Measurements from ENCODE around the gene RASSF8.

Gene RASSF8

DNA sequence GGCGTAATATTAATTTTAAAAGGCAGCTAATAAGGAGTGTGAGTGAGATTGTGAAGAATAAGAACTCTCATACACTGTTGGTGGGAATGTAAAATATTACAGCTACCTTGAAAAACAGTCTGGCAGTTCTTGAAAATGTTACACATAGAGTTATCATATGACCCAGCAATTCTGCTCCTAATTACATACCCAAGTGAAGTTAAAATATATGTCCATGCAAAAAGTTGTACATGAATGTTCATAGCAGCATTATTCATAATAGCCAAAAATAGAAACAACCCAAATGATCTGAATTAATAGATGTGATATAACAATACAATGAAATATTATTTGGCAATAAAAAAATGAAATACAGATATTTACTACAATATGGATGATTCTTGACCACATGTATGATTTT lies 68.2 kb downstream of the RASSF8 start:
- TF ChIP-seq, protein P1, sequence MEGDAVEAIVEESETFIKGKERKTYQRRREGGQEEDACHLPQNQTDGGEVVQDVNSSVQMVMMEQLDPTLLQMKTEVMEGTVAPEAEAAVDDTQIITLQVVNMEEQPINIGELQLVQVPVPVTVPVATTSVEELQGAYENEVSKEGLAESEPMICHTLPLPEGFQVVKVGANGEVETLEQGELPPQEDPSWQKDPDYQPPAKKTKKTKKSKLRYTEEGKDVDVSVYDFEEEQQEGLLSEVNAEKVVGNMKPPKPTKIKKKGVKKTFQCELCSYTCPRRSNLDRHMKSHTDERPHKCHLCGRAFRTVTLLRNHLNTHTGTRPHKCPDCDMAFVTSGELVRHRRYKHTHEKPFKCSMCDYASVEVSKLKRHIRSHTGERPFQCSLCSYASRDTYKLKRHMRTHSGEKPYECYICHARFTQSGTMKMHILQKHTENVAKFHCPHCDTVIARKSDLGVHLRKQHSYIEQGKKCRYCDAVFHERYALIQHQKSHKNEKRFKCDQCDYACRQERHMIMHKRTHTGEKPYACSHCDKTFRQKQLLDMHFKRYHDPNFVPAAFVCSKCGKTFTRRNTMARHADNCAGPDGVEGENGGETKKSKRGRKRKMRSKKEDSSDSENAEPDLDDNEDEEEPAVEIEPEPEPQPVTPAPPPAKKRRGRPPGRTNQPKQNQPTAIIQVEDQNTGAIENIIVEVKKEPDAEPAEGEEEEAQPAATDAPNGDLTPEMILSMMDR (IDR thresholded peaks at IDR 0.05; ENCODE audit: low read depth, low read length), result no peak
- H3K4me3 ChIP-seq (ENCODE audit: low read depth, low read length), result no peak overlapping the region

DNA sequence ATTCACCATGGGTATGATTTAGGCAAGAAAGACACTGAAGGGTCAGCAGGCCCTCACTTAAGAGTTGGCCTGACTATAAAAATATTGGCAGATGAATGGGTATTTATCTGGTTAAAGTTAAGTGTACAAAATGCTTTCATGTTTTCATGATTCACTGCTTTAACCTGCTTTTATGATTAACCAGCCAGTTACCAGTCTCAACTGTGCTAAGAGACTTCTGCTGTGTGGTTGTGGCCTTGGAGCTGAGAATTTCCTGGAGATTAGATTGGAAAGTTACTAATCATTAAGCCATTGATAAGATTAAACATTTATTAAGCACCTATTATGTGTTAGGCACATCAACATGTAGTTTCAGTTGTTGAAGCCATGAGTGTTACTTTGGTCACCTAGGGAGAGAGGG lies 68.9 kb downstream of the RASSF8 start:
- TF ChIP-seq, protein P1 (IDR thresholded peaks at IDR 0.05; ENCODE audit: low read depth, low read length), result no peak

DNA sequence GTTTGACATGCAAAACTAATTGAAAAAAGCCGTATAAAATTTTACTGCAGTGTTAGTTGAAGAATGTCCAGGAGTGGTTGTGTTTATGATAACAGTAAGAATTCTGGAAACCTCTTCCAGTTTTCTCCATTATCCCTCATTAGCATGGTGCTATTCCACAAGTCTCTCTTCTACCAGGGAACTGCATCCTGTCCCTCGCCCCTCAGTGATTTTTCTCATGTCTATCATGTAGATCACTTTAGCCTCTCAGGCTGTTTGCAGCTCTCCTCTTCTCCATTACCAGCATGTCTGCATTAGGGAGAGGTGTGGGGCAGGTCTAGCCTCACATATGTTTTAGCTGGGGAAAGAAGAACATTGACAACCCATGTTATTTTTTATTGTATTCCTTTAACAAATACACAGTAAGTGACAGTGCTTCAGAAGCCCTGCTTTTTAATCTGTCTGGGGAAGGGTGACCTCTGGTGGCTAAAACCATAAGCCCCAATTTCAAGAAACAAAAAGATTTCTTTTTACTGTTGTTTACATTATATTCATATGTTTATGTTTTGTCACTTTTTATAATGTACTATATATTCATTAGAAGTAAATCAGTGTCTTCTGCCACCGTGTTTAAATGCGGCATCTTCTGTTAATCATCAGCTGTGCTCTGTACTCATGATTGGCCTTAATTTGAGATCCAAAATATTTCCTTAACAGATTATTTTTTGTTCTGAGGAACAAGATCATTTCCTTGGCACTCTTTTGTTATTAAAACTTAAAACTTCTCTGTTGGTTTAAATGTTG lies 70.7 kb downstream of the RASSF8 start:
- TF ChIP-seq, protein P1 (IDR thresholded peaks at IDR 0.05; ENCODE audit: low read depth, low read length), result peak; percentile 56
- no peak overlapping the region for H3K4me3 ChIP-seq (ENCODE audit: low read depth, low read length)

More for the DNA sequence above, 68.9 kb downstream of the RASSF8 start:
- no peak overlapping the region for H3K4me3 ChIP-seq (ENCODE audit: low read depth, low read length)

DNA sequence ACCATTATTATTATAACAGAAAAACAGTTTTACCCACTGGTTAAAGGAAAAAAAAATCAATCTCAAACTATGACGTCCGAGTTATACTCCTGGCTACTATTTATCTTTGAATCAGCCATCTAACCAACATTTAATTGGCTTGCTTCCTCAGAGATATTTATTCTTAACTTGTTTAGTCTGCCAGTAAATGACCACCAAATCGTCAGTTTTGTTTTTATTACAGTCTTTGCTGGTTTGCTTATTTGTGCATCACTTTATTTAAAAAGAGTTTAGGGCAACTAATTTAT lies 71.2 kb downstream of the RASSF8 start:
- H3K4me3 ChIP-seq (ENCODE audit: low read depth, low read length), result no peak overlapping the region
- TF ChIP-seq, protein P1 (IDR thresholded peaks at IDR 0.05; ENCODE audit: low read depth, low read length), result no peak

DNA sequence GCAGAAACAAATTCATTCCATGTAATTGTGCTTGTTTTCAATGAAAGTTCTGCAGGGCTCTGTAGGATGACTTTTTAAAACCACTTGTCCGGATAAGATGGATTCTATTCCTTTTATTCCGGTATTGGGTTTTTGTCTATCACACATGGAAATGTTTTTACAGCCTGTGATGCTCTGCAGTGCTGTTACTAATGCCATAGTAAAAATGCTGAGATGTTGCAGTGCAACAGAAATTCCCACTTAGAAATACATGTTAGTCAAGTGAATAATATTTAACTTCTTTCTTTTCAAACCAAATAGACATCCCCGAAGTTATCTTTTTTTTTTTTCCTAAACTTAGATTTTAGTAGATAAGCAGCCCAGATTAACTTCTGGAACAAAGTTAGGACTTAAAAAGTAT lies 71.9 kb downstream of the RASSF8 start:
- TF ChIP-seq, protein P1 (IDR thresholded peaks at IDR 0.05; ENCODE audit: low read depth, low read length), result no peak

DNA sequence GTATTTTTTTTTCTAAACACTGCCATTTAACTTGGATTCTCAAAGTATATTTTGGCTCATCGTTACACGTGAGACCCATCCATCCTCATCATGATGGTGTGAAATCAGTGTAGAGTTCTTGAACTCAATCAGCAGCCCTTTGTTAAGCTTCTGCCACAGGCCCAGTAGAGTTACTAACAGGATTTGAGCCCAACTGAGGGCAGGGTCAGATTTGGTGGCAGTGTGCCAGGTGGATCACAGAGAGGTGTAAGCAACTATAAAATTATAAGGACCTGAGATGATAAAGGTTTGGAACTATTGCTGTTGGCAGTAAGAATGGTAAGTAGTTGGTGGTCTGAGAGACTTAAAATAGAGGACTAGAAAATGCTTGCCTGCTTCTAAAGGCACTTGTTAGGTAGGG lies 72.8 kb downstream of the RASSF8 start:
- TF ChIP-seq, protein P1 (IDR thresholded peaks at IDR 0.05; ENCODE audit: low read depth, low read length), result no peak
- no peak overlapping the region for H3K4me3 ChIP-seq (ENCODE audit: low read depth, low read length)

More for the DNA sequence above, 71.9 kb downstream of the RASSF8 start:
- no peak overlapping the region for H3K4me3 ChIP-seq (ENCODE audit: low read depth, low read length)

DNA sequence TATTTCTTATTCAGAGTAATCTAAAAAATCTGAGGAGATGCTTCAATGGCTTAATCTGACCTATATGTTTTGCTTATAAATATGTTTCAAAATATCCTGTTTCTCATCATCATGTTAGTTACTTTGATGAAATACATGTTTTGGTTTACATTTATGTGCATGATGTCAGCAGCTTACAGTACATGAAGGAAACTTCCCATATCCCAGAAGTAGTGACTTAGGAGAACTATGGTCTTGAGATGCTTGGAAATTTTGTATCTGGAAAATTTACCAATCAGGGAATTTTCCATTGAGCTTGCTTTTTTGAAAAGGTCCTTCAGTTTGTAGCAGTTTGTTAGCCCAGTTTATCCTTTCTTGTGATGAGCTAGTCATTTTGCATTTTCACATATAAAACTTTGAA lies 73.3 kb downstream of the RASSF8 start:
- TF ChIP-seq, protein P1 (IDR thresholded peaks at IDR 0.05; ENCODE audit: low read depth, low read length), result no peak
- no peak overlapping the region for H3K4me3 ChIP-seq (ENCODE audit: low read depth, low read length)

Measured in WI38 (cell line).